Osteocyte (in vitro differentiated cells): ENCODE results near the gene OR51A7. TPM values are rescaled to one million over a fixed set of nuclear protein-coding genes. Genes with fewer than 3 reads are reported as not detected.

Experiments
- DNase-seq: peaks from one replicate; pipeline ENCODE4 v3.0.0; 2021; ENCODE audit warnings: mixed read lengths; ENCODE audit not compliant: unreplicated experiment; ENCODE audit errors: extremely low spot score
- H3K27ac Mint-ChIP-seq: one replicate; pipeline ENCODE4 v1.8.0; 2021; ENCODE audit warnings: mild to moderate bottlenecking, mixed read lengths; ENCODE audit not compliant: unreplicated experiment
- H3K27me3 Mint-ChIP-seq: one replicate; pipeline ENCODE4 v1.8.0; 2021; ENCODE audit warnings: mixed read lengths; ENCODE audit not compliant: unreplicated experiment
- H3K36me3 Mint-ChIP-seq: one replicate; pipeline ENCODE4 v1.8.0; 2021; ENCODE audit warnings: mixed read lengths; ENCODE audit not compliant: unreplicated experiment
- H3K4me1 Mint-ChIP-seq: one replicate; pipeline ENCODE4 v1.8.0; 2021; ENCODE audit warnings: mixed read lengths; ENCODE audit not compliant: unreplicated experiment
- H3K4me3 Mint-ChIP-seq: one replicate; pipeline ENCODE4 v1.8.0; 2021; ENCODE audit warnings: mild to moderate bottlenecking, moderate library complexity, mixed read lengths; ENCODE audit not compliant: unreplicated experiment
- H3K9me3 Mint-ChIP-seq: one replicate; pipeline ENCODE4 v1.8.0; 2021; ENCODE audit warnings: mixed read lengths; ENCODE audit not compliant: unreplicated experiment
- CTCF ChIP-seq: fragments of 200-600 bp; sonication (generic); IDR thresholded peaks from 2 replicates; pipeline ENCODE4 v1.5.0; 2021; ENCODE audit warnings: antibody characterized with exemption, mild to moderate bottlenecking, moderate library complexity
- total RNA-seq: library from RNA; stranded (reverse); gene quantifications from 2 replicates; pipeline ENCODE4 v1.2.1, GENCODE V29; 2021

OR51A7 gene
- total RNA-seq, 1 donor from 2014 or later = not detected

GRCh38 chr11:4887591-4887990, 16.0 kb upstream of the OR51A7 start:
- Mint-ChIP-seq H3K27me3 (no peaks in the 10 kb centered on the region), H3K27ac (no peak overlapping the region), H3K36me3 (no peaks in the 10 kb centered on the region), H3K9me3 (no peaks in the 10 kb centered on the region), H3K4me3 (no peak overlapping the region), H3K4me1 (peaks cover 1% of the 10 kb centered on the region)
- TF ChIP-seq CTCF = no peak
- DNase-seq = no peak

GRCh38 chr11:4890279-4890678, 13.3 kb upstream of the OR51A7 start:
- Mint-ChIP-seq H3K9me3 (no peaks in the 10 kb centered on the region), H3K4me1 (peaks cover 1% of the 10 kb centered on the region), H3K4me3 (no peak overlapping the region), H3K27me3 (no peaks in the 10 kb centered on the region), H3K36me3 (no peaks in the 10 kb centered on the region), H3K27ac (no peak overlapping the region)
- DNase-seq = no peak
- TF ChIP-seq CTCF = no peak

- H3K4me3 Mint-ChIP-seq = no peak overlapping the region
- peaks cover 3% of the 10 kb centered on the region for H3K4me1 Mint-ChIP-seq
- no peak overlapping the region for H3K27ac Mint-ChIP-seq
- DNase-seq = no peak
- H3K36me3 Mint-ChIP-seq = no peaks in the 10 kb centered on the region
- TF ChIP-seq CTCF = no peak
- H3K9me3 Mint-ChIP-seq = no peaks in the 10 kb centered on the region
- no peaks in the 10 kb centered on the region for H3K27me3 Mint-ChIP-seq
These were observed 11.5 kb upstream of the OR51A7 start for GRCh38 chr11:4891996-4892640.

GRCh38 chr11:4916581-4916980, 13.0 kb downstream of the OR51A7 start:
- no peaks in the 10 kb centered on the region for H3K36me3 Mint-ChIP-seq
- no peak overlapping the region for H3K27ac Mint-ChIP-seq
- TF ChIP-seq CTCF = no peak
- H3K27me3 Mint-ChIP-seq = no peaks in the 10 kb centered on the region
- H3K4me3 Mint-ChIP-seq = no peak overlapping the region
- DNase-seq = no peak
- H3K9me3 Mint-ChIP-seq = no peaks in the 10 kb centered on the region
- H3K4me1 Mint-ChIP-seq = no peaks in the 10 kb centered on the region

GRCh38 chr11:4919250-4919649, 15.7 kb downstream of the OR51A7 start, which contains the start of gene OR51G2:
Gene OR51G2, minus strand, starts transcription at chr11:4919350. Its CDS starts 3,687 bp downstream, at chr11:4915663.
- Mint-ChIP-seq H3K4me3 (no peak within 1 kb of the TSS), H3K27me3 (peaks cover 9% of the 10 kb centered on the region), H3K27ac (no peak within 1 kb of the TSS), H3K36me3 (no peaks in the 10 kb centered on the region), H3K4me1 (no peaks in the 10 kb centered on the region), H3K9me3 (no peaks in the 10 kb centered on the region)
- TF ChIP-seq CTCF = no peak
- DNase-seq = no peak
